ENCODE data around the gene KDM4C.

DNA sequence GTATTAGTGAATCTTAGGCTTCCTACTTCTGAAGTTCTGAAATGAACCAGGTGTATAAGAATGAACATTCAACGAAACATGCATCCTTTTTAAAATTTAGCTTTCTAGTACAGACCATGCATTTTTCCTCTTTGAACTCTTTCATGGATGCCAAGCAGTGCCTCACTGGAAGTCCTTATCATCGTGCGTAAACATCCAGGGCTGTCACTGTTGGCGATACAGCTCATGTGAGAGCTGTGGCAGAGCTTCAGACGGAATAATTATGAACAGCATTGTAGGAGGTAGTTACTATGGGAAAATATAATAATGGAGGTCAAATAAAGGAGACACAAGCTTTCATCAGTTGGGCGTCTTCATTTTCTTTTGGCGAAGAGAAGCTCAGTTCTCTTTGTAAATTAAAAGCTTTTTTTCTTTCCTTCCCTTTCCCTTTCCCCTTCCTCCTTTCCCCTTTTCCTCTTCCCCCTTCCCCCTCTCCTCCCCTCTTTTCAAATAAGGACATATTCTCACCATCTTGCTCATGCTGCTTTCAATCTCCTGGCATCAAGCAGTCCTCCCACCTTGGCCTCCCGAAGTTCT lies 167.3 kb downstream of the KDM4C start:
- TF ChIP-seq POLR2A (IDR thresholded peaks at IDR 0.05): no peak
- TF ChIP-seq POLR2AphosphoS5 (IDR thresholded peaks at IDR 0.05): no peak
- TF ChIP-seq, protein P1, sequence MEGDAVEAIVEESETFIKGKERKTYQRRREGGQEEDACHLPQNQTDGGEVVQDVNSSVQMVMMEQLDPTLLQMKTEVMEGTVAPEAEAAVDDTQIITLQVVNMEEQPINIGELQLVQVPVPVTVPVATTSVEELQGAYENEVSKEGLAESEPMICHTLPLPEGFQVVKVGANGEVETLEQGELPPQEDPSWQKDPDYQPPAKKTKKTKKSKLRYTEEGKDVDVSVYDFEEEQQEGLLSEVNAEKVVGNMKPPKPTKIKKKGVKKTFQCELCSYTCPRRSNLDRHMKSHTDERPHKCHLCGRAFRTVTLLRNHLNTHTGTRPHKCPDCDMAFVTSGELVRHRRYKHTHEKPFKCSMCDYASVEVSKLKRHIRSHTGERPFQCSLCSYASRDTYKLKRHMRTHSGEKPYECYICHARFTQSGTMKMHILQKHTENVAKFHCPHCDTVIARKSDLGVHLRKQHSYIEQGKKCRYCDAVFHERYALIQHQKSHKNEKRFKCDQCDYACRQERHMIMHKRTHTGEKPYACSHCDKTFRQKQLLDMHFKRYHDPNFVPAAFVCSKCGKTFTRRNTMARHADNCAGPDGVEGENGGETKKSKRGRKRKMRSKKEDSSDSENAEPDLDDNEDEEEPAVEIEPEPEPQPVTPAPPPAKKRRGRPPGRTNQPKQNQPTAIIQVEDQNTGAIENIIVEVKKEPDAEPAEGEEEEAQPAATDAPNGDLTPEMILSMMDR (IDR thresholded peaks at IDR 0.05): no peak
